GM19238 (cell line): ENCODE data around the gene HDAC9.

Experiments used
- DNase-seq: peaks from one replicate; pipeline ENCODE4 v3.0.0; 2011; ENCODE audit warnings: low spot score; ENCODE audit not compliant: insufficient read length

Gene HDAC9

GRCh38 chr7:18834577-18834976, 339.0 kb downstream of the HDAC9 start:
- no peak for DNase-seq

GRCh38 chr7:18835001-18835690, 339.6 kb downstream of the HDAC9 start:
- DNase-seq = no peak

- no peak for DNase-seq
These were observed 348.4 kb downstream of the HDAC9 start for GRCh38 chr7:18843979-18844378.

- no peak for DNase-seq
These were observed 349.2 kb downstream of the HDAC9 start for GRCh38 chr7:18844735-18845134.

- DNase-seq = no peak
These were observed 350.2 kb downstream of the HDAC9 start for GRCh38 chr7:18845700-18846099.

- DNase-seq = no peak
These were observed 351.2 kb downstream of the HDAC9 start for GRCh38 chr7:18846765-18847215.

- DNase-seq = no peak
These were observed 353.6 kb downstream of the HDAC9 start for GRCh38 chr7:18849130-18849529.

- no peak for DNase-seq
These were observed 360.2 kb downstream of the HDAC9 start for GRCh38 chr7:18855796-18856195.

GRCh38 chr7:18858232-18858631, 362.7 kb downstream of the HDAC9 start:
- no peak for DNase-seq

- no peak for DNase-seq
These were observed 363.8 kb downstream of the HDAC9 start for GRCh38 chr7:18859318-18859717.

- DNase-seq = no peak
These were observed 364.7 kb downstream of the HDAC9 start for GRCh38 chr7:18860221-18860620.

- DNase-seq = no peak
These were observed 366.1 kb downstream of the HDAC9 start for GRCh38 chr7:18861514-18862118.

GRCh38 chr7:18864967-18865366, 369.4 kb downstream of the HDAC9 start:
- no peak for DNase-seq

- no peak for DNase-seq
These were observed 370.9 kb downstream of the HDAC9 start for GRCh38 chr7:18866359-18867036.

- no peak for DNase-seq
These were observed 376.8 kb downstream of the HDAC9 start for GRCh38 chr7:18872344-18872743.

- DNase-seq = no peak
These were observed 378.3 kb downstream of the HDAC9 start for GRCh38 chr7:18873734-18874336.

- no peak for DNase-seq
These were observed 379.3 kb downstream of the HDAC9 start for GRCh38 chr7:18874880-18875279.

GRCh38 chr7:18877874-18878273, 382.3 kb downstream of the HDAC9 start:
- no peak for DNase-seq

- DNase-seq = no peak
These were observed 391.3 kb downstream of the HDAC9 start for GRCh38 chr7:18886832-18887231.

GRCh38 chr7:18889436-18889835, 393.9 kb downstream of the HDAC9 start:
- no peak for DNase-seq

- no peak for DNase-seq
These were observed 394.6 kb downstream of the HDAC9 start for GRCh38 chr7:18890134-18890533.
